GM23248 (cell line): ENCODE results near the gene HIP1. TPM values are rescaled to one million over a fixed set of nuclear protein-coding genes. Genes with fewer than 3 reads are reported as not detected.
A peak's percentile ranks its signal among the peaks of the same experiment; 100 is the strongest.
"Not testable (repeated sequence)": the region's sequence is repeated elsewhere in the genome, so short reads cannot be mapped to it uniquely, and the experiment has no call there.

Experiments
- DNase-seq: peaks from one replicate; pipeline ENCODE4 v3.0.0-alpha.2; 2015
- H2AFZ ChIP-seq: fragments of 200-600 bp; sonication (generic); 2 replicates; pipeline ENCODE4 v1.6.1; 2016; ENCODE audit warnings: antibody characterized with exemption
- H3F3A ChIP-seq: fragments of 200-600 bp; sonication (generic); 2 replicates; pipeline ENCODE4 v1.6.1; 2016; ENCODE audit warnings: mild to moderate bottlenecking, antibody characterized with exemption, mixed run types; ENCODE audit not compliant: insufficient read depth
- H3K27ac ChIP-seq: fragments of 200-600 bp; sonication (generic); 2 replicates; pipeline ENCODE4 v1.5.1; 2016; ENCODE audit warnings: mild to moderate bottlenecking
- H3K27me3 ChIP-seq: fragments of 200-600 bp; sonication (generic); replicated peaks from 2 replicates; pipeline ENCODE4 v1.6.1; 2016; ENCODE audit warnings: mild to moderate bottlenecking; ENCODE audit not compliant: insufficient read depth
- H3K36me3 ChIP-seq: fragments of 200-600 bp; sonication (generic); 2 replicates; pipeline ENCODE4 v1.6.1; 2016; ENCODE audit warnings: low read depth, mild to moderate bottlenecking
- H3K4me1 ChIP-seq: fragments of 200-600 bp; sonication (generic); 2 replicates; pipeline ENCODE4 v1.6.1; 2016; ENCODE audit warnings: mild to moderate bottlenecking; ENCODE audit not compliant: insufficient read depth
- H3K4me2 ChIP-seq: fragments of 200-600 bp; sonication (generic); one replicate; pipeline ENCODE4 v1.6.1; 2016; ENCODE audit warnings: mild to moderate bottlenecking; ENCODE audit not compliant: unreplicated experiment
- H3K4me3 ChIP-seq: fragments of 200-600 bp; sonication (generic); 2 replicates; pipeline ENCODE4 v1.5.1; 2016; ENCODE audit warnings: mild to moderate bottlenecking
- H3K79me2 ChIP-seq: fragments of 200-600 bp; sonication (generic); 2 replicates; pipeline ENCODE4 v1.6.1; 2016; ENCODE audit warnings: mild to moderate bottlenecking; ENCODE audit not compliant: insufficient read depth
- H3K9ac ChIP-seq: fragments of 200-600 bp; sonication (generic); 2 replicates; pipeline ENCODE4 v1.6.1; 2016; ENCODE audit warnings: mild to moderate bottlenecking
- H3K9me2 ChIP-seq: fragments of 200-600 bp; sonication (generic); 2 replicates; pipeline ENCODE4 v1.6.1; 2016; ENCODE audit warnings: mixed run types, mild to moderate bottlenecking, moderate library complexity; ENCODE audit not compliant: insufficient read depth
- H3K9me3 ChIP-seq: fragments of 200-600 bp; sonication (generic); one replicate; pipeline ENCODE4 v1.6.1; 2017; ENCODE audit warnings: low read depth
- H4K20me1 ChIP-seq: fragments of 200-600 bp; sonication (generic); 2 replicates; pipeline ENCODE4 v1.6.0; 2016; ENCODE audit not compliant: insufficient read depth
- EZH2 ChIP-seq: fragments of 200-600 bp; sonication (generic); IDR thresholded peaks from 2 replicates; pipeline ENCODE4 v1.6.1; 2018; ENCODE audit warnings: antibody characterized with exemption, mild to moderate bottlenecking; ENCODE audit not compliant: insufficient read depth, poor library complexity, severe bottlenecking
- EZH2phosphoT487 ChIP-seq: fragments of 200-600 bp; sonication (generic); IDR thresholded peaks from 2 replicates; pipeline ENCODE4 v1.6.1; 2018; ENCODE audit warnings: antibody characterized with exemption, moderate library complexity, mild to moderate bottlenecking, low read depth; ENCODE audit not compliant: insufficient read depth
- WGBS, 2 experiments: methylation state at CpG; one replicate each; pipeline ENCODE4 v1.1.6; 2015 to 2017; ENCODE audit warnings: low lambda C conversion rate in 2 of 2, low coverage in 1 of 2; ENCODE audit errors: missing lambda C conversion rate in 2 of 2; 5-methylcytosine and 5-hydroxymethylcytosine counted together
- in situ Hi-C: fragments of 300-500 bp; cut with MboI; formaldehyde crosslinking; loops from 2 replicates; pipeline ENCODE4 v1.15.0; 2020
- polyA plus RNA-seq: library from polyadenylated mRNA; unstranded; fragments of >200 nt; fragmentation: Nextera tagmentation; extraction: Ambion mirVana; gene quantifications from 2 replicates; pipeline ENCODE4 v1.2.1, GENCODE V29; 2016
- total RNA-seq: library from RNA; depleted of rRNA; stranded (reverse); fragments of >200 nt; shearing (Covaris generic); gene quantifications from 2 replicates; pipeline ENCODE4 v1.2.3, GENCODE V29; 2014

HIP1 gene
- total and polyA plus RNA-seq, 2 experiments from 2014 or later, result 6.1 to 13.6 TPM

DNA sequence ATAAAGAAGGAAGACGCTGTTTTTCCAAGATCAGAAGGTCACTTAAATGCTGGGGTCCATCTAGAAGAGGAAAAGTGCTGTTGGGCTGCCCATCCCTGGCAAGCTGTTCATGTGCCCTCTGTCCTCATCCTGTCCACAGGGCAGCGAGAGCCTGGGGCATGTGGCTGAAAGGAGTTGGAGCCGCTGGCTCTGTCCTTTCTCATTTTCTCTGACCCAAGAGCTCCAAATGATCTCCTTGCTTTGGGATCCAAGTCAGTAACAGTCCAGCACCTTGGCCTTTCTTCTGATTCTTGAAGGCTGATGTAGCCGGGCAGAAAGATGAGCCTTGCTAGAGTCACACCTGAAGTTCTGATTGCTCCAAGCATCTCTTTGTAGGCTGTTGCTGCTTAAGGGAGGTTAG is 202.2 kb downstream of the HIP1 start:
- Histone ChIP-seq H3K36me3 (peaks cover 7% of the 10 kb centered on the region; the same call in 1 of the 2 replicates), H2AFZ (no peak overlapping the region), H3K27ac (no peak overlapping the region), H4K20me1 (no peaks in the 10 kb centered on the region), H3K4me3 (no peak overlapping the region), H3K27me3 (no peaks in the 10 kb centered on the region), H3F3A (peaks cover 21% of the 10 kb centered on the region), H3K9me3 (no peaks in the 10 kb centered on the region), H3K4me1 (peaks cover 13% of the 10 kb centered on the region), H3K9me2 (no peaks in the 10 kb centered on the region), H3K4me2 (no peak overlapping the region), H3K9ac (no peak overlapping the region), H3K79me2 (no peaks in the 10 kb centered on the region)
- WGBS, 2 experiments, result 92 to 94% methylated on average over 4 of the region's 4 CpGs
- in situ Hi-C loops, result no loop called here
- TF ChIP-seq EZH2 (no peak), EZH2phosphoT487 (no peak)
- DNase-seq, result no peak

DNA sequence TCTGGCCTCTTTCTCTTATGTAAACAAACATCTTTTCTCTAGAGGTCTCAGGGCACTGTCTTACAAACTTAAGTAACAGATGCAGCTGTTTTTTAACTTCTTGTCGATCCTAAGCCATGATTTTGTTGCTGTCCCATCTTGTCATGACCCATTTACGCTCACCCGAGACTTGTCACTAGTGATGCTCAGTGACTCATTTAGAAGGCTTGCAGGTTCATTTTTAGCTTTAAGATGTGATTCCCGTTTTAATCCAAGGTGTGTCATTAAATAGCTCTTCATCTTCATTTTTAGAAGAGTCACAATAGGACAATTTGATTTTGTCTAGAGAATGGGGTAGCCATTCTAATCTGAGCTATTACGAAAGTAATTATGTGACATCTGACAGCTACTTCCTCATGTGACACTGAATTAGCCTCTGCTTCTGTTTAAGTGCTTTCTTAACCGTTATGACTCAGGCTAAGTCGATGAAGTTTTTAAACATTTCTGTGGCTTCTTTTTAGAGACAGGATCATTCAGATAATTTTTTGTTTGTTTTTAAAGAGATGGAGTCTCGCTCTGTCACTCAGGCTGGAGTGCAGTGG is 203.9 kb downstream of the HIP1 start:
- Histone ChIP-seq H2AFZ (no peak overlapping the region), H3K27me3 (no peaks in the 10 kb centered on the region), H3K36me3 (peaks cover 7% of the 10 kb centered on the region; the same call in 1 of the 2 replicates), H3K27ac (no peak overlapping the region), H3K9me2 (no peaks in the 10 kb centered on the region), H3K79me2 (no peaks in the 10 kb centered on the region), H3K9ac (no peak overlapping the region), H3K4me1 (peaks cover 13% of the 10 kb centered on the region), H3K4me3 (0 out of 2 replicates have a peak overlapping the region, but pooled peaks have one; percentile 1), H3F3A (peaks cover 21% of the 10 kb centered on the region), H3K9me3 (no peaks in the 10 kb centered on the region), H3K4me2 (no peak overlapping the region), H4K20me1 (no peaks in the 10 kb centered on the region)
- no peak for TF ChIP-seq EZH2
- TF ChIP-seq EZH2phosphoT487, result peak; percentile 90
- in situ Hi-C loops, result no loop called here
- WGBS, 2 experiments, result 27 to 36% methylated on average over 8 of the region's 8 CpGs
- peak; percentile 77 for DNase-seq

DNA sequence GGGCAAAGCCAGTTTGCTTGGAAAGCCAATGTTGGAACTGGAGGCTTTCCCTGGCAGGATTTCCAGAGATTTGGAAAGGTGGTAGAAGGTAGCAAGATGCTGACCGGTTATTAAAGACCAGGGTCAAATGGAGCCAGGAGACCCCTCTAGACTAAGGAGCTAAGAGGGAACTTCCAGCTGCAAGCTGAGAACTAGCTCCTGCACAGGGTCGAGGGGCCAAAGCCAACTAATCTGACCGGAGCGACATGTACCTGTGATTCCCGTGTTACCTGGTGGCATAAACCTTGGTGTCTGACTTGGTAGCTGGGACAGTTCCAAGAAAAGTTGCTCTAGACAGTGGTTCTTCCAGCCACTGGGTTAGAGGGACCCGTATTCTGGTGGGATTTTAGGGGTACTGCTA is 204.8 kb downstream of the HIP1 start:
- H3K9me3 ChIP-seq, result no peaks in the 10 kb centered on the region
- no peaks in the 10 kb centered on the region for H3K27me3 ChIP-seq
- in situ Hi-C loops, result no loop called here
- H3K79me2 ChIP-seq, result no peaks in the 10 kb centered on the region
- H3K4me3 ChIP-seq, result no peak overlapping the region
- H3K9me2 ChIP-seq, result no peaks in the 10 kb centered on the region
- peaks cover 21% of the 10 kb centered on the region for H3F3A ChIP-seq
- no peak overlapping the region for H3K9ac ChIP-seq
- no peak overlapping the region for H3K27ac ChIP-seq
- no peak overlapping the region for H2AFZ ChIP-seq
- peaks cover 13% of the 10 kb centered on the region for H3K4me1 ChIP-seq
- no peak for TF ChIP-seq EZH2
- TF ChIP-seq EZH2phosphoT487, result no peak
- H3K4me2 ChIP-seq, result no peak overlapping the region
- H4K20me1 ChIP-seq, result no peaks in the 10 kb centered on the region
- no peak for DNase-seq
- H3K36me3 ChIP-seq, result peaks cover 7% of the 10 kb centered on the region; the same call in 1 of the 2 replicates
- 91 to 94% methylated on average over 6 of the region's 6 CpGs for WGBS, 2 experiments

DNA sequence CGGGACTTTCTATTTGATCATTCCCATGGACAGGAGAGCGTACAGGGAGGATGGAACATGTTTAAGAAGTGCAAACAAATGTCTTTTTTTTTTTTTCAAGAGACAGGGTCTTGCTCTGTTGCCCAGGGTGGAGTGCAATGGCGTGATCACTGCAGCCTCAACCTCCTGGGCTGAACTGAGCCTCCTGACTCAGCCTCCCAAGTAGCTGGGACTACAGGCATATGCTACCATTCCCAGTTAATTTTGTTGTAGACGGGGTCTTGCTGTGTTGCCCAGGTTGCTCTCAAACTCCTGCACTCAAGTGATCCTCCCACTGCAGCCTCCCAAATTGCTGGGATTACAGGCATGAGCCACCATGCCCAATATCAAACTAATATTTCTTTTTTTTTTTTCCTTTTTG is 206.1 kb downstream of the HIP1 start:
- peaks cover 2% of the 10 kb centered on the region for H3K79me2 ChIP-seq
- no peaks in the 10 kb centered on the region for H3K27me3 ChIP-seq
- DNase-seq, result no peak
- no peaks in the 10 kb centered on the region for H4K20me1 ChIP-seq
- in situ Hi-C loops, result no loop called here
- H3F3A ChIP-seq, result peaks cover 21% of the 10 kb centered on the region
- H3K36me3 ChIP-seq, result peaks cover 4% of the 10 kb centered on the region; the same call in 1 of the 2 replicates
- H3K27ac ChIP-seq, result no peak overlapping the region
- no peak for TF ChIP-seq EZH2phosphoT487
- no peak for TF ChIP-seq EZH2
- WGBS, 2 experiments, result 88 to 89% methylated on average over 4 of the region's 4 CpGs
- no peaks in the 10 kb centered on the region for H3K9me3 ChIP-seq
- no peak overlapping the region for H3K4me2 ChIP-seq
- peaks cover 13% of the 10 kb centered on the region for H3K4me1 ChIP-seq
- H2AFZ ChIP-seq, result no peak overlapping the region
- no peaks in the 10 kb centered on the region for H3K9me2 ChIP-seq
- H3K9ac ChIP-seq, result no peak overlapping the region
- no peak overlapping the region for H3K4me3 ChIP-seq

- no peak overlapping the region for H3K4me3 ChIP-seq
- DNase-seq, result peak; percentile 12
Measured at GRCh38 chr7:75531359-75531821, 207.4 kb downstream of the HIP1 start.

GRCh38 chr7:75527224-75527722 is 211.5 kb downstream of the HIP1 start:
- DNase-seq, result peak; percentile 30
- WGBS, 2 experiments, result 1% methylated on average over 22 to 25 of the region's 37 CpGs
- in situ Hi-C loops, result not testable (repeated sequence)

More at GRCh38 chr7:75531359-75531821, 207.4 kb downstream of the HIP1 start:
- TF ChIP-seq EZH2phosphoT487 (no peak), EZH2 (no peak)
- WGBS, 2 experiments, result 61% methylated on average over 6 of the region's 6 CpGs
- H3K4me2 ChIP-seq, result no peak overlapping the region
- peaks cover 14% of the 10 kb centered on the region for H3K79me2 ChIP-seq
- no peaks in the 10 kb centered on the region for H3K36me3 ChIP-seq
- peaks cover 17% of the 10 kb centered on the region for H3K4me1 ChIP-seq
- H3K9me2 ChIP-seq, result no peaks in the 10 kb centered on the region
- H2AFZ ChIP-seq, result no peak overlapping the region
- peaks cover 18% of the 10 kb centered on the region for H3F3A ChIP-seq
- H3K27me3 ChIP-seq, result no peaks in the 10 kb centered on the region
- no peaks in the 10 kb centered on the region for H3K9me3 ChIP-seq
- H4K20me1 ChIP-seq, result no peaks in the 10 kb centered on the region
- in situ Hi-C loops, result no loop called here
- H3K27ac ChIP-seq, result no peak overlapping the region
- no peak overlapping the region for H3K9ac ChIP-seq

GRCh38 chr7:75521727-75522126 is 217.0 kb downstream of the HIP1 start:
- H2AFZ ChIP-seq, H4K20me1 ChIP-seq, H3F3A ChIP-seq, H3K4me2 ChIP-seq, H3K9me3 ChIP-seq, in situ Hi-C loops, DNase-seq, H3K9ac ChIP-seq, H3K27me3 ChIP-seq, H3K9me2 ChIP-seq, H3K27ac ChIP-seq, H3K4me1 ChIP-seq, H3K4me3 ChIP-seq: not testable (repeated sequence)
- Histone ChIP-seq H3K36me3 (peaks cover 40% of the 10 kb centered on the region), H3K79me2 (peaks cover 95% of the 10 kb centered on the region)

More at GRCh38 chr7:75527224-75527722, 211.5 kb downstream of the HIP1 start:
- Histone ChIP-seq H3K9ac (peak overlapping the region; percentile 95), H3K36me3 (peaks cover 22% of the 10 kb centered on the region), H3K4me3 (peak overlapping the region; percentile 92), H2AFZ (peak overlapping the region; percentile 85), H3K79me2 (peaks cover 54% of the 10 kb centered on the region), H3K4me2 (peak overlapping the region; percentile 94), H3K27ac (peak overlapping the region; percentile 81)
- not testable (repeated sequence) for H3K9me3 ChIP-seq, H4K20me1 ChIP-seq, H3K27me3 ChIP-seq, H3F3A ChIP-seq, H3K4me1 ChIP-seq, H3K9me2 ChIP-seq
